ENCODE results near the gene CYTH1.
"Not testable (repeated sequence)": the region's sequence is repeated elsewhere in the genome, so short reads cannot be mapped to it uniquely, and the experiment has no call there.

CYTH1 gene

GRCh38 chr17:78787444-78787843, 5.4 kb upstream of the CYTH1 start:
- DNase-seq (ENCODE audit: low spot score) = no peak

- no peak for DNase-seq (ENCODE audit: low spot score)
These were observed 3.6 kb upstream of the CYTH1 start for GRCh38 chr17:78785663-78786057.

- DNase-seq (ENCODE audit: low spot score) = no peak
These were observed 3.1 kb upstream of the CYTH1 start for GRCh38 chr17:78785011-78785662.

GRCh38 chr17:78784352-78784751, 2.3 kb upstream of the CYTH1 start:
- no peak for DNase-seq (ENCODE audit: low spot score)

GRCh38 chr17:78783711-78784324, 1.7 kb upstream of the CYTH1 start:
- DNase-seq (ENCODE audit: low spot score) = no peak

- no peak for DNase-seq (ENCODE audit: low spot score)
These were observed 775 bp downstream of the CYTH1 start for GRCh38 chr17:78781104-78781892.

- no peak for DNase-seq (ENCODE audit: low spot score)
These were observed 1.7 kb downstream of the CYTH1 start for GRCh38 chr17:78780335-78780734.

GRCh38 chr17:78779850-78780249, 2.2 kb downstream of the CYTH1 start:
- DNase-seq (ENCODE audit: low spot score) = no peak

- DNase-seq (ENCODE audit: low spot score) = not testable (repeated sequence)
These were observed 2.8 kb downstream of the CYTH1 start for GRCh38 chr17:78779286-78779651.

GRCh38 chr17:78777881-78778280, 4.2 kb downstream of the CYTH1 start:
- DNase-seq (ENCODE audit: low spot score) = no peak

- no peak for DNase-seq (ENCODE audit: low spot score)
These were observed 7.0 kb downstream of the CYTH1 start for GRCh38 chr17:78774956-78775571.

- DNase-seq (ENCODE audit: low spot score) = no peak
These were observed 7.6 kb downstream of the CYTH1 start for GRCh38 chr17:78774453-78774852.

- no peak for DNase-seq (ENCODE audit: low spot score)
These were observed 10.2 kb downstream of the CYTH1 start for GRCh38 chr17:78771758-78772382.

- no peak for DNase-seq (ENCODE audit: low spot score)
These were observed 12.8 kb downstream of the CYTH1 start for GRCh38 chr17:78769196-78769773.

GRCh38 chr17:78767806-78768205, 14.3 kb downstream of the CYTH1 start:
- no peak for DNase-seq (ENCODE audit: low spot score)

GRCh38 chr17:78766743-78767294, 15.3 kb downstream of the CYTH1 start:
- no peak for DNase-seq (ENCODE audit: low spot score)

GRCh38 chr17:78766225-78766624, 15.8 kb downstream of the CYTH1 start:
- DNase-seq (ENCODE audit: low spot score) = no peak

- no peak for DNase-seq (ENCODE audit: low spot score)
These were observed 16.3 kb downstream of the CYTH1 start for GRCh38 chr17:78765821-78766220.

- no peak for DNase-seq (ENCODE audit: low spot score)
These were observed 17.2 kb downstream of the CYTH1 start for GRCh38 chr17:78764871-78765270.

GRCh38 chr17:78763561-78763960, 18.5 kb downstream of the CYTH1 start:
- no peak for DNase-seq (ENCODE audit: low spot score)

- DNase-seq (ENCODE audit: low spot score) = no peak
These were observed 20.2 kb downstream of the CYTH1 start for GRCh38 chr17:78761789-78762406.

All from putamen (tissue), 1 donor.